GM21737 (cell line): ENCODE measurements around the gene MDM1.

ENCODE experiments used
- ATAC-seq: cut with Tn5 transposase; IDR thresholded peaks from one replicate; pipeline ENCODE4 v1.9.1; 2021; ENCODE audit warnings: mild to moderate bottlenecking, moderate library complexity; ENCODE audit not compliant: unreplicated experiment

Gene MDM1

GRCh38 chr12:68356986-68357385 lies 24.8 kb upstream of the MDM1 start:
- no peak for ATAC-seq

- ATAC-seq = no peak
Observed at GRCh38 chr12:68356060-68356695, 24.0 kb upstream of the MDM1 start.

GRCh38 chr12:68354977-68355541 lies 22.9 kb upstream of the MDM1 start:
- ATAC-seq = no peak

DNA sequence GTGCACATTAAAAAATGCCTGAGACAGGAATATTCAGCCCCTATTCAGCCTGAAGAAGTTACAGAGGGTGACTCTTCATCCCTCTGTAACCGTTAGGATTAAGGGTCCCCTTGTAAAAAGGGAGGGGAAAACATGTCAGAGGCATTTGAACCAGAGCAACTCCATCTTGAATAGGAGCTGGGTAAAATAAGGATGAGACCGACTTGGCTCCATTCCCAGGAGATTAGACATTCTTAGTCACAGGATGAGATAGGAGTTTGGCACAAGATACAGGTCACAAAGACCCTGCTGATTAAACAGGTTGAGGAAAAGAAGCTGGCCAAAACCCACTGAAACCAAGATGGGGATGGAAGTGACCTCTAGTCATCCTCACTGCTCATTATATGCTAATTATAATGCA lies 19.9 kb upstream of the MDM1 start:
- ATAC-seq = no peak

- no peak for ATAC-seq
Observed at GRCh38 chr12:68350753-68351152, 18.6 kb upstream of the MDM1 start.

GRCh38 chr12:68349921-68350606 lies 17.9 kb upstream of the MDM1 start:
- ATAC-seq = no peak

DNA sequence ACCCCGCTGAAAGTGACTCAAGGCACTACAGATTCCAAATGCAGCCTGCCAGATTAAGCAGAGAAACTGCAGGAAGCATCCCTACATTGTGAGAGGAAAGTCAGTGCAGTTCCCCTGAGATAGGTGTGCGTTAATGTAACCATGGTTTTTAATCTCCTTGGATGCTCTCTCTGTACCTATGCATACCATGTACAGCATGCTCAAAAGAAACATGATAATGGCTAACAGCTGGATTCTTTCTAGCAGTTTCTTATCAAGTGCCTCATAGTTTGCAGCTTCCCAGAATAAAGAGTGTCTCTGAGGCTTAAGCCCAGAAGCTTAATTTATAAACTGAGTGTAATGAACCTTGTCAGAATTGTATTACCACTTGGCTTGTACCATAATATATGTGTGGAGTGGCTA lies 17.1 kb upstream of the MDM1 start:
- no peak for ATAC-seq

DNA sequence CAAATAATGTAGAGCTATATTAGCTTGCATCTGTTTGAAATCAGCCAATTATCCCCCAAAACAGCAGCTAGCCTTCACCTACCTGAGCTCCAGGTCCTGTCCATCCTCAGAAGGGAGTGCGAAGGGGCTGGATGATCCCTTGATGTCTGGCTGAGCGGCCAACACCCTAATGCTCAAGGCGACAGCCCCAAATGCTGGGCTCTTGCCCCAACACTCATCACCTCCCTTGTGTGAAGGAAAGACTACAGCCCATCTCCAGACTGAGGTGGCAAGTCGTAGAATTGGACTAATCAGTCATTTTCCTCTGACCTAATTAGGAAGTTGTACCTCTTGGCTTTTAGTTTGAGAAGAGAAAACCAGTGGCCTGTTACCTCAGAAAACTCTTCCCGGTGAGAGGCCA lies 16.3 kb upstream of the MDM1 start:
- ATAC-seq = no peak

DNA sequence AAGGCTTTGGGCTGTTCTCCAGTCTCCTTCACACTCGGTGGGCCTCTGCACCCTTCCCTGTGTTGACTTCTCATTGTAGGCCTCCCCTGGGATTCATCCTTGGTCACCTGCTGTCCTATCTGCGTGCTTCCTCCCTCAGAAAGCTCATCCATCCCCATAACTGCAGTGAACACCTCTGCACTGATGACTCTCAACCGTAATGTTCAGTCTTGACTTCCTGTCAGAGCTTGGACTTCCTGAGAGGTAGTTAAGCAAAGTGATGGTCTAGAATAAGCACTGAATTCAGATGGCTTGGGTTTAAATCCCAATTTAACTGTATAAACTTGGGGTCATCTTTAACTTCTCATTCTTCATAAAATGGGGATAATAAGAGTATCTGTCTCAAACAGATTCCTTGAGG lies 13.6 kb upstream of the MDM1 start:
- no peak for ATAC-seq

DNA sequence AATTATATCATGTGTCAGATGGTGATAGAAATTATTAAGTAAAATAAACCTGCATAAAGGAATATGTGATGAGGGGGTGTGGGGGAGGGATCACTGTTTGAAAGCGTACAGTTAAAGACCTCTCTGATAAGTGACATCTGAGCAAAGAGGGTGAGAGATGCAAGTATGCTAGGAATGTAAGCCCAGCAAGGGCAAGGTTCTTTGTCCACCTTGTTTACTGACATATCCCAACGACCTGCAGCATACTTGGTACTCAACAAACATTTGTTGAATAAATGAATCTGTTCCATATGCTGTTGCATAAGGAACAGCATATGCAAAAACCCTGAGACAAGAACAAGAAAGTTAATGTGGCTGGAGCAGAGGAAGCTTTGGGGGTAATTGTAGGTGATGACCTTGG lies 12.0 kb upstream of the MDM1 start:
- no peak for ATAC-seq

DNA sequence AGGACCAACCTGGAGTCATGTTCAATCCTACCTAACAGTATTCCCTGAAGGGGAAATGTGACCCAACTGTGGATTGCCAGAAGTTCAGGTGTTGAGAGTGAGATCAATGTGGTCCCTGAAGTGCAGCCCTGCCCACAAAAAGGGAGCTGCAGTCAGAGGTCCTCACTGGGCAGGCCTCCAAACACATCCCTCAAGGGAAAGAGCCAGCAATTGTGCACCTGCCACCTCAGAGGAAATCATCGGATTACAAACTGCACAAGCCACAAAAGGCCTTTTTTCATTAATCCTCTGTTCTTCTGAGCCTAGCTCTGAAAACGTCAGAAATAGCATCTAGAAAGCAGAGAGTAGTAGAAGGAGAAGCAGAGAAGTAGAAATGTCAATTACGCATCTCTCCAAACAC lies 10.8 kb upstream of the MDM1 start:
- no peak for ATAC-seq

DNA sequence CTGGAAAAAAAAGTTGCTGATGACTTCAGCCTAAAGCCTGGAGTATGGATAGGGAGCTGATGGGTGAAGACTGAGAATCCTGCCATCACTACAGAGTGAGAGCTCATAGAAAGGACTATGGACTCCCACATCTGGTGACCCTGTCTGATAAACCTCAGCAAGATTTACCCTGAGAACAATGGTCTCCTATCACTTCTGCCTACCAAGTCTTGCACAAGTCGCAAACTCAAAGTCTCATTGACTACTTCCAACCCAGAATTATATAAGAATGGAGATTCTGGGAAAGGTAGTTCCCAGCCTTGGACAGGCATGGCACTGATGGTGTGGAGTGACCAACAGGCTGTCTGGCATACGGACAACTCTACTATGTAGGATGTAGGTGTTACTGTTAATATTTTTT lies 9.7 kb upstream of the MDM1 start:
- ATAC-seq = no peak

DNA sequence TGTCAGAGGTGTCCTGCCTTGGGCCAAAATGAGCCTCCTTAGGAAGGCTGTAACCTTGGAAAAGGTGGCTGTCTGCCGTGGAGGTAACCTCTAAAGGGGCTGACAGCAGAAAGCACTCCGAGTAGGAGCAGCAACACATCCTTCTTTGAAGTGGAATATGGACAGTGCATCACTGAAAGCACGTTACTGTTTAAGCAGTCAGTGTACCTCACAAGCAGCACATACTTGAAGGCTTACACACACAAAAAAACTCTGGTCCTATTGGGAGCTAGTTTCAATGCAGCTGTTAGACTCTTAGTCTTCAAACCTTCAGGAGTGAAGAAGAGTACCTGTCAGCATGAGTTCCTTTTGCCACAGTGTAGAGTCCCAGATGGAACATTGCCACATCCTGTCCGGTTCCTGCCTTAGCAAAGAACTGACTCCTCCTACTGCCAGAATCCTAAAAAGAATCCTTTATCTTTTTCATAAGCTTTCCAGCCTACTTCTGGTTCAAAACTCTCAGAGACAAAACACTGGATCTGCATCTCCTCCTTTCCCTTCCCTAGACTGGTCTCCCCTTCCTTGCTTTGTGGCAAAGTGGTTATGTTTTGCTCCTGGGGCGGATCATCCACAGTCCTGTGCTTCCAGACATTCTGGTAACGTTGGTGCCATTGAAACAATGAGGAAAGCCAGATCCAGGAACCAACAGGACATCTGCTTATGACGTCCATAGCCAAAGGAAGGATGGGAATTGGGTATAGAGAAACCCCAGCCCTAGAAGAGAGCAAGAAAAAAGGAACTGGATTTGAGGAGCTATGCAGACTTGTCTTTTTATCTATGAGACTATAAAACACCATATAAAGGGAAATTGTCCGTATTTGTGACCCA lies 8.5 kb upstream of the MDM1 start:
- no peak for ATAC-seq

DNA sequence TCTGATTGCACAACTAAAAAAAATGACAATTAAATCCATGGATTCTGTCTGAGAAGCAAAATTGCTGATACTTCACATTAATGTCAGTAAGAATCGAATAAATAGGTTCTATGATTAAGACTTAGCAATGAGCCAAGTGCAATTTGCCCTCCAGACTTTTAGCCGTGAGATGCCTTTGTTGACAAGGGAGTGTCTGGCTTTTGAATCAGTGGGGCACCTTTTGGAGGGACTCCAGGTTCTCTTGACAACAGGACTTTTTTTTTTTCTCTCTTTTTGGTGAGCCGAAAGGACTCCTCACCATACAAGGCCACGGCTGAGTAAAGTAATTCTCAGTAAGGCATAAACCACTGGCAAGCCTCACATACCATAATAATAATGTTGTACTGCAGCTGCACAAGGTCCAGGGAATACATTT lies 4.7 kb upstream of the MDM1 start:
- no peak for ATAC-seq

DNA sequence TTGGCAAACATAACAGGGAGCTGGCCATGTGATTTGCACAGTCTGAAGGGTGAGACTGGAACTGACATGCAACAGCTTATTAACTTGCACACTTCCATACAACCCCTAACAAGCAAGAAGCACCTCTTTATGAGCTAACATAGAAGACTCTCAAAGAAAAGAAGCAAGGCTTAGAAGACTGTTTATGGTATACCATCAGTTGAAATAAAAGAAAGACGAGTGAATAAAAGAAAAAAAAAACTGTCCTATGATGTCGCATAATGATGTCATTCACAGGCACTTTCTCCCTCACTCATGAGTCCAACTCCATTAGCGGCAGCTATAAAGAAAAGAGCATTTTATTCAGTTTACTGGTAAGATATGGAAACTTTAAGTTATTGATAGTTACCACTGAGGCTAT lies 3.3 kb upstream of the MDM1 start:
- no peak for ATAC-seq

DNA sequence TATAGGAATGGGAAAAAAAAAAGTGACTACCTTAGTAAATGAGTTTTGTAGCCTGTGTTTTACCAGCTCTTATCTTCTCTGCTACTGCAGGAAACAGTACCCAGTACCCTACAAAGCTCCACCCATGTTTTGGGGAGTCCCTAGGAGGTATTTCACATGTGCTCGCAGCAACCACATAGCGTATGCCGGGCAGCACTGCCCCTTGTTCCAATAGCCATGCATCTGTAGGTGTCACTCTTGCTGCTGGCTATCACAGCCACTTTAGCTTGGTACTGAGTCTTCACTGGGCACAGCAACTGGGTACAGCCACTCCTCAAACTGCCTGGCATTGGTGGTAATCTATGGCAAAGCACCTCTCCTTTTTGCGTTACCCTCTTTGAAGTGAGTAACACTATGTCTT lies 2.0 kb upstream of the MDM1 start:
- no peak for ATAC-seq

DNA sequence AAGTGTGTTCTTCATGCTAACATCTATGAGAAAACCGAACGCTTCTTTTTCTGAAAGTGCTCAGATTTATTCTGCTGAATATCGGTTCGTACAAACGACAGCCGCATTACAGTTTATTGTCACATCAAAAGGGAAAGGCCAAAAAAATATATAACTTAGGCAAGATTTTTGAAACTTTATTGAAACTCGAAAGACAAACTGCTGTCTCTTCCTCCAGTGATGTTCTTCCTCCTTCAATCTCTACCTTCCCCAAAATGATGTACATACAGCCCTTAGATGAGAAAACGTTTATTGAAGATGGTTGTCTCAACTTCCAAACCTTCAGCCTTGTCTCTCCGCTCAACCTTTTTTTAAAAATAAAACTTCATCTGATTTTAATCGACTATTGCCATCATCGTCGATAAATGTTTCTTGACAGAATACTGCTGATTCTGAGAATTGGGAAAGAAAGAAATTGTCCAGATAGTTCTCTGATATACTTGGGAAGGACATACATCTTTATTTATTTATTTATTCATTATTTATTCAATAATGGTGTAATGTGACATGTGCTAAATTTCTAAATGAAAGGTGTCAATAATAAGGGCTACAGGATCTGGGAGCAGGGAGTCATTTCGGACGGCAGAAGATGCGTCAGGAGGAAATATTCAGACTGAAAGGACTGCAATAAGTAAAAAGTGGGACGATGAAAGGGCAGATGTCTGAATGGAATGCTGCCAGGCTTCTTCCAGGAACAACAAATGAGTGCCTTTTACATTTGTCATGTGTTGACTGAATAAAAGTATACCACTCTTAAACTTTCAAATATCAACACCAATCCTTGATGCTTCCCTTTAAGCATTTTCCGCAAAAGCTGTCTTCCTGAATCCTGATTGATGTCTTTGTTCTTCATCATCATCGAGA lies 817 bp upstream of the MDM1 start:
- ATAC-seq = no peak

DNA sequence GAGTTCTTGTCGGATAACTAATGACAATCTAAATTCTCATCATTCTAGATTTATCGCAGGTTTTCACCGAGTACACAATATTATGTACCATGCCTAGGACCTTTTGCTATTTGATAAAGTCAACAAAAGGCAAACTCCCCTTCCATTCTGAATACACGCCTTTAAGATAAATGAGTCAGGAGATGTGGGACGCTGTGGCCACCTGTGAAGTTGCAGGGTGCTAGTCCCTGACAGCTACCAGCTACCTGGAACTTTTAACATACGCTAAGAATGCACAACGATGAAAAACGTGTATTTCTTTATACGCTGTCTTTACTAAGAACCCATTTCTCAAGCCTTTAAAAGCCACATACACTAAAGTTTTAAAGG lies 678 bp downstream of the MDM1 start:
- ATAC-seq = no peak

- ATAC-seq = no peak
Observed at GRCh38 chr12:68327896-68328295, 4.3 kb downstream of the MDM1 start.

GRCh38 chr12:68326716-68327115 lies 5.4 kb downstream of the MDM1 start:
- no peak for ATAC-seq

DNA sequence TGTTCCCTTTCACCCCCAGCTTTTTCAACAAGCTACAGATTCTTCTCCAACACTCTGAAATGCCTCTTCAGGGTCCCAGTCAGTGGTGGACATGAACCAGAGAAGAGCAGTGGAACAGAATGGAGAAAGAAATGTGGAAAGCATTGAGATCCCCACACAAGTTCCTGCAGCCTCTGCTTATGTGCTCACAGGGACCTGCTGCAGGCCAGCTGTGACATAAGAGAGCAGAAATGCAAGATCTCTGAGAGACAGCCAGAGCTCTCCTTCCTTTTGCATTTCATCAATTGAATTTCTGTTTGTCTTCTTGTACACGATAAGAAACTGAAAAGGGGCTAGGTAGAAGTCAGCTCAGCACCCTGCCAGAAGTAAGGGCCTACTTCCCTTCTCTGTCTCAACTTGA lies 6.2 kb downstream of the MDM1 start:
- ATAC-seq = no peak
